GM10266 (cell line): ENCODE measurements around the gene KCNAB2.
"Not testable (repeated sequence)": the region's sequence is repeated elsewhere in the genome, so short reads cannot be mapped to it uniquely, and the experiment has no call there.

Experiments used
- DNase-seq: peaks from one replicate; pipeline ENCODE4 v3.0.0; 2012; ENCODE audit errors: extremely low spot score
- CTCF ChIP-seq: IDR thresholded peaks from 2 replicates; pipeline ENCODE4 v1.5.1; 2012; ENCODE audit warnings: mild to moderate bottlenecking, low read depth; ENCODE audit not compliant: control insufficient read depth, insufficient read depth; ENCODE audit errors: missing control alignments

Gene KCNAB2

DNA sequence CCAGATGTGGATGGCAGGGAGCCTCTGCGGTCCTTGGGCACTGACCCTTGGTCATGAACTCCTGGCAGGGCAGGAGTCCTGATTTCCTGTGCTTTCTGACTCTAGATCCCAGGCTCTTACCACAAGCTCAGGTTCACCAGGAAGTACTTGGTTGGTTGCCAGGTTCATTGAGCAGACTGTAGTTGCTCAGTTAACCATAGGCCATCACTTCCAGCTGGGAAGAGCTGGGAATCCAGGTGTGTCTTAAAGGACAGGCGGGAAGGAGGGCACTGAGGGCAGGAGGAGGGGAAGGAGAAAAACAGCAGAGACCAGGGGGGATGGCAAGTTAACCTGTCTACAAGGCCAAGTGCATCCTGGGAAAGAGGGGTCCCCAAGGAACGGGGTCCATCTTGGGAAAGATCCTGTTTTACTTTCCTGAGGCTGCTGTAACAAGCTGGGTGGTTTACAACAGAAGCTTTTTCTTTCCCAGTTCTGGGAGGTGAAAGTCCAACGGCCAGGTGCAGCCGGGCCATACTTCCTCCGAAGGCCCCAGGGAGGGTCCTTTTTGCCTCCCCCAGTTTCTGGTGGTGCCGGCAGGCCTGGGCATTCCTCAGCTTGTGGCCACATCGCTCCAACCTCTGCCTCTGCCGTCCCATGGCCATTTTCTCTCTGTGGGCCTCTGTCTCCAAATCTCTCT lies 11.6 kb downstream of the KCNAB2 start:
- TF ChIP-seq CTCF: no peak
- no peak for DNase-seq

GRCh38 chr1:6059866-6060265 lies 14.2 kb downstream of the KCNAB2 start:
- no peak for TF ChIP-seq CTCF

GRCh38 chr1:6062670-6063069 lies 17.0 kb downstream of the KCNAB2 start:
- TF ChIP-seq CTCF: no peak
- no peak for DNase-seq

More at GRCh38 chr1:6059866-6060265, 14.2 kb downstream of the KCNAB2 start:
- no peak for DNase-seq

DNA sequence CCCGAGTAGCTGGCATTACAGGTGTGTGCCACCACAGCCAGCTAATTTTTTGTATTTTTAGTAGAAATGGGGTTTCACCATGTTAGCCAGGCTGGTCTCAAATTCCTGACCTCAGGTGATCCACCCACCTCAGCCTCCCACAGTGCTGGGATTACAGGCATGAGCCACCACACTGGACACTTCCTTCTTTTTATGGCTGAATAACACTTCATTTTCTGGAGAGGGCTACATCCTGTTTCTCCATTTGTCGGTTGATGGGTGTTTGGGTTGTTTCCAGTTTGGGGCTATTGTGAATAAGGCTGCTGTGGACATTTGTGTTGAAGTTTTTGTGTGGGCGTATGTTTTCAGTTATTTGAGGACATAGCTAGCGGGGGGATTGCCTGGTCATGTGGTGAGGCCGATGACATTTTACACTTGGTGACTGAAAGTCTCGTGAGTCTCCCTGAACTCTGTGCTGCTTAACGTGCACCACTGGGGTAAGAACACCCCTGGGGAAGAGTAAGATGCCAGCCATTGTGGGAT lies 17.9 kb downstream of the KCNAB2 start:
- DNase-seq: not testable (repeated sequence)

DNA sequence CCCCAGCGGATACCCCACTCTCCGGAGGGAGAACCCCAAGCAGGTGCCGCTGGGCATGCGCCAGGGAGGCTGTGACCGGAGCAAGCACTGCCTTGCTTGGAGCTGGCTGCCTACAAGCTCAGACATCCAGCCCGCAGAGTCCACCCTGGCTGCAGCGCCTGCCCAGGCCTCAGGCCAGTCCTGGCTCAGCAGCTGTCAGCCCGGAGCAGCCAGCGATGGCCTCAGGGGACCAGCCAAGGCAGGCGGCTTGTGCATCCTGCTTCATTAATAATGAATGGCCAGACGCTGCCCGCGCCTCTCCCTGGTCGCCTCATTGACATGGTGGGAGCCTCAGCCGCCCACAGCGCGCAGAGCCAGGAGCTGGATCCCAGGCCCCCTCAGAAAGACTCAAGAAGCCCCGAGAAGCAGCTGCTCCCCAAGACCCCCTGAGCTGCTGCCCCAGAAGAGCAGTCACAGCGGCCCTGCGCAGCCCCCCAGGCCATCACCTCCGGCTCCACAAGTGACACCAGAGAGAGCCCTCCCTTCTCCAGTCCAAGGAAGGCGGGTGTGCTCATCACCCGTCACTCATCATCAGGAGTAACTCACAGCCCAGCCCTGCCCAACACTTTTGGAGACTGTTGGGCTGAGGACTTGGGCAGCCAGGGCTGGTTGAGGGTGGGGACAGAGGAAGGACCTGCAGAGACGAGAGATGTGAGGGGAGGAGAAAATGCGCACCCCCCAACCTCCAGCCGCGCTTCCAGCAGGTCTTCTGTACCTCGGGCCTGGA lies 19.6 kb downstream of the KCNAB2 start:
- TF ChIP-seq CTCF: no peak
- DNase-seq: no peak

GRCh38 chr1:6066680-6067079 lies 21.0 kb downstream of the KCNAB2 start:
- TF ChIP-seq CTCF: no peak
- DNase-seq: no peak

GRCh38 chr1:6068073-6068472 lies 22.4 kb downstream of the KCNAB2 start:
- no peak for DNase-seq
- TF ChIP-seq CTCF: no peak
